Measurements from ENCODE around the gene DNAJC13.
"Not testable (repeated sequence)": the region's sequence is repeated elsewhere in the genome, so short reads cannot be mapped to it uniquely, and the experiment has no call there.

The DNAJC13 gene

GRCh38 chr3:132550579-132551305 lies 133.4 kb downstream of the DNAJC13 start:
- no peak for DNase-seq

- DNase-seq: no peak
Observed at GRCh38 chr3:132553826-132554225, 136.5 kb downstream of the DNAJC13 start.

GRCh38 chr3:132554437-132554836 lies 137.1 kb downstream of the DNAJC13 start:
- no peak for DNase-seq

GRCh38 chr3:132555306-132556035 lies 138.2 kb downstream of the DNAJC13 start:
- DNase-seq: no peak

GRCh38 chr3:132556036-132556386 lies 138.7 kb downstream of the DNAJC13 start:
- not testable (repeated sequence) for DNase-seq

GRCh38 chr3:132556508-132557159 lies 139.3 kb downstream of the DNAJC13 start:
- no peak for DNase-seq

- DNase-seq: no peak
Observed at GRCh38 chr3:132561003-132561402, 143.7 kb downstream of the DNAJC13 start.

GRCh38 chr3:132563420-132564069 lies 146.2 kb downstream of the DNAJC13 start:
- no peak for DNase-seq

GRCh38 chr3:132564070-132564465 lies 146.8 kb downstream of the DNAJC13 start:
- no peak for DNase-seq

GRCh38 chr3:132568422-132568821 lies 151.1 kb downstream of the DNAJC13 start:
- DNase-seq: no peak

- no peak for DNase-seq
Observed at GRCh38 chr3:132569153-132569552, 151.9 kb downstream of the DNAJC13 start.

- no peak for DNase-seq
Observed at GRCh38 chr3:132569580-132569979, 152.3 kb downstream of the DNAJC13 start.

- DNase-seq: no peak
Observed at GRCh38 chr3:132570016-132570415, 152.7 kb downstream of the DNAJC13 start.

GRCh38 chr3:132573797-132574211 lies 156.5 kb downstream of the DNAJC13 start:
- DNase-seq: no peak

GRCh38 chr3:132587401-132587800 lies 170.1 kb downstream of the DNAJC13 start:
- DNase-seq: no peak
